SK-N-SH treated with all-trans-retinoic acid at 6 μM for 48 hours (cell line): ENCODE data around the gene ASCC3.

Experiments used
- ARNTL ChIP-seq: fragments of 450-650 bp; formaldehyde crosslinking; IDR thresholded peaks from 2 replicates; pipeline ENCODE4 v1.5.0; 2020; ENCODE audit warnings: low read depth, mild to moderate bottlenecking, moderate library complexity, borderline replicate concordance
- BACH2 ChIP-seq: fragments of 250-450 bp; sonication (Bioruptor Pico); IDR thresholded peaks from 2 replicates; pipeline ENCODE4 v1.9.0; 2021; ENCODE audit warnings: mild to moderate bottlenecking, borderline replicate concordance
- CREB5 ChIP-seq: fragments of 250-450 bp; sonication (Bioruptor Pico); IDR thresholded peaks from 2 replicates; pipeline ENCODE4 v1.5.1; 2020; ENCODE audit warnings: low read depth, mild to moderate bottlenecking, moderate library complexity
- GLIS3 ChIP-seq: fragments of 250-450 bp; sonication (Bioruptor Pico); IDR thresholded peaks from 2 replicates; pipeline ENCODE4 v1.5.0; 2020; ENCODE audit warnings: mild to moderate bottlenecking, moderate library complexity
- PATZ1 ChIP-seq: fragments of 250-450 bp; sonication (Bioruptor Pico); IDR thresholded peaks from 2 replicates; pipeline ENCODE4 v1.8.0; 2020; ENCODE audit warnings: mild to moderate bottlenecking, moderate library complexity, borderline replicate concordance
- PPARA ChIP-seq: fragments of 250-450 bp; sonication (Bioruptor Pico); IDR thresholded peaks from 2 replicates; pipeline ENCODE4 v1.5.0; 2020; ENCODE audit warnings: mild to moderate bottlenecking, borderline replicate concordance
- ZNF70 ChIP-seq: fragments of 450-650 bp; formaldehyde crosslinking; IDR thresholded peaks from 2 replicates; pipeline ENCODE4 v1.5.0; 2020; ENCODE audit warnings: mild to moderate bottlenecking, moderate library complexity
- ZNF8 ChIP-seq: fragments of 450-650 bp; formaldehyde crosslinking; IDR thresholded peaks from 2 replicates; pipeline ENCODE4 v1.5.0; 2020; ENCODE audit warnings: mild to moderate bottlenecking, moderate library complexity

GRCh38 chr6:100491952-100492670 is 389.0 kb downstream of the ASCC3 start:
- TF ChIP-seq GLIS3 (CRISPR knock-in tag): no peak
- TF ChIP-seq PATZ1 (CRISPR knock-in tag): no peak
- no peak for TF ChIP-seq CREB5 (CRISPR knock-in tag)
- TF ChIP-seq ARNTL: no peak
- no peak for TF ChIP-seq ZNF70 (CRISPR knock-in tag)
- TF ChIP-seq BACH2 (CRISPR knock-in tag): no peak
- no peak for TF ChIP-seq PPARA (CRISPR knock-in tag)
- no peak for TF ChIP-seq ZNF8
